Activated CD4-positive, CD25-positive, alpha-beta regulatory T cell treated with anti-CD3 and anti-CD28 coated beads, Interleukin-2, amount 50 U/mL, for 16 hours (primary cell): ENCODE data around the gene NPR1.
"Not testable (repeated sequence)": the region's sequence is repeated elsewhere in the genome, so short reads cannot be mapped to it uniquely, and the experiment has no call there.

Experiments
- DNase-seq: peaks from one replicate; pipeline ENCODE4 v3.0.0-alpha.2; 2020; ENCODE audit warnings: low read depth, low spot score

Gene NPR1

DNA sequence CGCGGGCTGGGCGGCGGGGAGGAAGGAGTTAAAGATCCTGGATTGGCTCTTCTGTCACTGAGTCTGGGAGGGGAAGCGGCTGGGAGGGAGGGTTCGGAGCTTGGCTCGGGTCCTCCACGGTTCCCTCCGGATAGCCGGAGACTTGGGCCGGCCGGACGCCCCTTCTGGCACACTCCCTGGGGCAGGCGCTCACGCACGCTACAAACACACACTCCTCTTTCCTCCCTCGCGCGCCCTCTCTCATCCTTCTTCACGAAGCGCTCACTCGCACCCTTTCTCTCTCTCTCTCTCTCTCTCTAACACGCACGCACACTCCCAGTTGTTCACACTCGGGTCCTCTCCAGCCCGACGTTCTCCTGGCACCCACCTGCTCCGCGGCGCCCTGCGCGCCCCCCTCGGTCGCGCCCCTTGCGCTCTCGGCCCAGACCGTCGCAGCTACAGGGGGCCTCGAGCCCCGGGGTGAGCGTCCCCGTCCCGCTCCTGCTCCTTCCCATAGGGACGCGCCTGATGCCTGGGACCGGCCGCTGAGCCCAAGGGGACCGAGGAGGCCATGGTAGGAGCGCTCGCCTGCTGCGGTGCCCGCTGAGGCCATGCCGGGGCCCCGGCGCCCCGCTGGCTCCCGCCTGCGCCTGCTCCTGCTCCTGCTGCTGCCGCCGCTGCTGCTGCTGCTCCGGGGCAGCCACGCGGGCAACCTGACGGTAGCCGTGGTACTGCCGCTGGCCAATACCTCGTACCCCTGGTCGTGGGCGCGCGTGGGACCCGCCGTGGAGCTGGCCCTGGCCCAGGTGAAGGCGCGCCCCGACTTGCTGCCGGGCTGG, at the start of gene NPR1:
NPR1 (plus strand) TSS at position 170 of the 818 bp plus-strand sequence; CDS start at position 591, 421 bp downstream.
- no peak for DNase-seq

GRCh38 chr1:153629343-153629665, 49.2 kb upstream of the NPR1 start:
- DNase-seq = no peak

- no peak for DNase-seq
Measured at GRCh38 chr1:153629971-153630370, 48.5 kb upstream of the NPR1 start.

GRCh38 chr1:153630384-153630783, 48.1 kb upstream of the NPR1 start:
- no peak for DNase-seq

GRCh38 chr1:153631047-153632022, 47.2 kb upstream of the NPR1 start:
- no peak for DNase-seq

- DNase-seq = no peak
Measured at GRCh38 chr1:153633161-153633753, 45.2 kb upstream of the NPR1 start.

DNA sequence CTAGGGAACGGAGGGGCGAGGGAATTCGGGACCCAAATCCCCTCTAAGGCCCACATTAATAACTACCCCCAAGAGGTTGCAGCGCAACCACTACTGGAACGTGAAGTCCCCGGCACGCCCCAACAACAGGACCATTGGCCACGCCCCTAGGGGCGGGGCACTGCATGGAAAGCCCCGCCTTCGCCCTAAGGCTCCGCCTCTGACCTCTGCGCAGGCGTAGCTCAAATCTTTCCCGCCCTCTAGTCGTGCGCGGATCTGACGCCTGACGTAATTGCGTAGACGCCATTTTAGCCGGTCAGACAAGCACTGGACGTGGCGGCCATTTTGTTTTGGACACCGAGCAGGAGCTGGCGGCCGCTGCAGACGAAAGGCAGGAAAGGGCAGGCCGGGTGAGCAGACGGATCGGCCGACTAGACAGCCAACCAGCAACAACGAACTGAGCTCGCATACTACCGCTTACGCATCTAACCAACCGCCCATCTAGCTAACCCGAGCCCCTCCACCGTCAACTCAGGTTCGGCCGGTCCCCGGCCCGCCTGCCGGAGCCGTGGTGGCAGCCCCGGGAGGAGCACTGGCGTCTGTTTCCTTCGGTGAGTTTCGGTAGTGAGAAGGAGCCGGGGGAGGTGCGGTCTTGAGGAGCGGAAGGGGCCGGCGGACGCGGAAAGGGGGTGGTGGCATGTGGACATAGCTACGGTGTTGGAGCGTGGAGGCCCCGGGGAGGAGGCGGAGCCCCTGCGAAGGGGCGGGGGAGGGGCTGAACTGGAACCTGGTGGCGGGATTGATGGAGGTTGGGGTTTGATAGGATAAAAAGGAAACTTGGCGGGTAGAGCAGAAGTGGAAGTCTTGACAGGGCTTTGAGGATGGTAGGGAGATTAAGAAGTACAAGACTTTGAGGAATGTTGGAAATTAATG, 44.5 kb upstream of the NPR1 start, which contains the start of gene CHTOP:
CHTOP (plus strand) TSS at position 313 of the 912 bp plus-strand sequence. CDS start 2,523 bp downstream, outside the sequence.
- DNase-seq = peak; percentile 97

DNA sequence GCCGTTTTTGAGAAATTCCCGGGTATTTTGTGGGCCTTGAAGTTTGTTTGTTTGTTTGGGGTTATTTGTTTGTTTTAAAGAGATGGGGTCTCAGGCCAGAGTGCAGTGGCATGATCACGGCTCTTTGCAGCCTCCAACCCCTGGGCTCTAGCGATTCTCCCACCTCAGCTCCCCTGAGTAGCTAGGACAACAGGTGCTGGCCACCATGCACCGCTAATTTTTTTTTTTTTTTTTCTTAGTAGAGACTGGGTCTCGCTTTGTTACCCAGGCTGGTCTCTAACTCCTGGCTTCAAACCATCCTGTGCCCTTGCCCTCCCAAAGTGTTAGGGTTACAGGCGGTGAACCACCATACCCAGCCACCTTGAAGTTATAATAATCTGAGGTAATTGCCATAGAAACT, 42.6 kb upstream of the NPR1 start:
- no peak for DNase-seq

DNA sequence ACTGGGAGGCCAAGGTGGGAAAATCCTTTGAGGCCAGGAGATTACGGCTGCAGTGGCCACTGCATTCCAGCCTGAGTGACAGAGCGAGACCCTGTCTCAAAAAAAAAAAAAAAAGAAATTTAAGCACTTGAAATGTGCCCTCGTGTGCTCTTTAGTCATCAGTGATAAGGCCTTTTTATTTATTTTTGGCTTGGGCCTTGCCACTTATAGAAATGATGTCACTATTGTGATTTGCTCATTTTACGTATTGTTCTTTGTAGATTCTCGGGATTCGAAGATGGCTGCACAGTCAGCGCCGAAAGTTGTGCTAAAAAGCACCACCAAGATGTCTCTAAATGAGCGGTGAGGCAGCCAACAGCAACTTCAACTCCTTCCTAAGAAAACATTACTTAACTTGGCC, 42.2 kb upstream of the NPR1 start:
- no peak for DNase-seq

DNA sequence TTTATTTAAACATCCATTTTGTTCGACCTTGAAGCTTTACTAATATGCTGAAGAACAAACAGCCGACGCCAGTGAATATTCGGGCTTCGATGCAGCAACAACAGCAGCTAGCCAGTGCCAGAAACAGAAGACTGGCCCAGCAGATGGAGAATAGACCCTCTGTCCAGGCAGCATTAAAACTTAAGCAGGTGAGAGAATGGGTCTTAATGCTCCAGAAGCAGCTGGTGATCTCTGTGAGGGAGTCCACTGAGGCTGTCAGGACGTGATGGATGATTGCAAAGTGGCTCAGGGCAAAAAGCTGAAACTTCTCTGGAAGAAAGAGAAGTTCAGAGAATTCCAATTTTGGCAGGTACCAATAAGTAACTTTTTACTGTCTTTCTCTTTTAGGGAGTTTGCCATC, 40.2 kb upstream of the NPR1 start:
- no peak for DNase-seq

DNA sequence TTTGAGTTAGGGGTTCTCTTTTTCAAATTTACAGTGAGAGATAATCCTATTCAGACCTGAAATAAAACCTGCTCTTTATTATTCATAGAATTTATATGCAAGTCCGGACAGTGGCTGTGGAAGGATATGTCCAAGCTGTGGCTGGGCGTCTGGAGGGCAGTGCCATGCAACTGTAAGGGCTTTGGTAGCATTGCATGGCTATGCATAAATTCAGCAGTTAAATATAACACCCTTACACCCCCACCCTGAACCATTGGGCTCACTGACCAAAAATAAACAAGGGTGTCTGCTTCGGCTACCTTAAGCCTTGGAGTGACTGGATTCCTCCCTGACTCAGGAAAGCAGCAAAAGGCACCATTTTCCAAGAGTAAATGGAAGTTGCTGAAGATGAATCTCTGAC, 39.2 kb upstream of the NPR1 start:
- DNase-seq = no peak

GRCh38 chr1:153640213-153640612, 38.3 kb upstream of the NPR1 start:
- not testable (repeated sequence) for DNase-seq

- no peak for DNase-seq
Measured at GRCh38 chr1:153640861-153641260, 37.6 kb upstream of the NPR1 start.

DNA sequence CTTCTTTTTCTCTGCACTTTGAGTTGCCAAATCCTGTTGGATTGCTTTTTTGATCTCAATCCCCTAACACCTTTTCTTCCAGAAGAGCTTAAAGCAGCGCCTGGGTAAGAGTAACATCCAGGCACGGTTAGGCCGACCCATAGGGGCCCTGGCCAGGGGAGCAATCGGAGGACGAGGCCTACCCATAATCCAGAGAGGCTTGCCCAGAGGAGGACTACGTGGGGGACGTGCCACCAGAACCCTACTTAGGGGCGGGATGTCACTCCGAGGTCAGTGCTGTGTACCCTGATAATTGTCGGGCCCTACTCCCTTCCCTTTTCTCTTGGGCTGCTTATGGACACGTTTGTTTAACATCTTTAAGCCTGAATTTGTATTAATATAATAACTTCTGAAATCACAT, 36.3 kb upstream of the NPR1 start:
- no peak for DNase-seq

GRCh38 chr1:153643100-153643499, 35.4 kb upstream of the NPR1 start:
- DNase-seq = no peak

DNA sequence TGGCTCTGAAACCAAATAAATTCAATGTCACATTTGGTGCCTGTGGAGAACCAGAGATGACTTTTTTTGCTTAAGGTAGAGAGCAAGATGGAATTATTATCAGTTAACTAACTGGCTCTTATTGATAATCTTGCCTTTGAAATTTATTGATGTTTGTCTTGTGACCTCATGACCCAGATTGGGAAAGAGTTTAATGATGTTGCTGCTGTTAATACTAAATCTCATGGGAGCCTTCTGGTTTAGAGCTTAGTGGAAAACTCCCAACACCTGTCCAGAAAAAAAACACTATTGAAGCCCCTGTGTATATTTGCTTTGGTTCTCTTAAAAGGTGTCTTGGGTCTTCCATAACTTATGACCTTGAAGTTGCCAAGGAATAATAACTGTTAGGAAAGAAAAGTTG, 34.7 kb upstream of the NPR1 start:
- DNase-seq = no peak

DNA sequence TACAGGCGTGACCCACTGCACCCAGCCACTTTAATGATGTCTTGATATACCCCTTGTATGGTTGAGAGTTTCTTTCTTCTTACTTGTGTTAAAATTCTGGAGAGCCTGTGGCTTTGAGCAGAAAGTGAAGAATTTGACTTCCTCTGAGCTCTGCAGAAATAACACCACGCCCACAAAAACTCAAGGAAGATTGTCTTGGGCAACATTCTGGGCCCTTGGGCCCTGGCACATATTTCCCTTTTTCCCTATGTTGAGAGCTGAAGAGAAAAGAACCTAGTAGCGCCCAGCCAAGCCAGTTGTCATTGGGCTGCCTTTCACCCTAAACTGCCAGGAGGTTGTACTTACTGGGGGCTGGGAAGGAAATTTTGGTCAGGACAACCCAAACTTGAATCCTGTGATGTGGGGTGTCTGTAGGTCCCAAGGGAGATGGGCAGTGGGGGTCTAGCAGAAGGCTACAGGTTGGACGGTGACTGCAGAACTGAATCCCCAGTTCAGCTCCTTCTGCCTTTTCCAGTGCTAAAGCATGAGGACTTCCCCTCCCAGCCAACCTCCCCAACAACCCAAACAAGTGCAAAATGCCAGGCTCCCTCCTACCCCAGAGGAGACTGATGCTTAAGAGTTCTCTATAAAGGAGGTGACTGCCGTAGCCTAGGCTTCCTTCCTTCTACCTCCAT, 31.7 kb upstream of the NPR1 start:
- DNase-seq = no peak

DNA sequence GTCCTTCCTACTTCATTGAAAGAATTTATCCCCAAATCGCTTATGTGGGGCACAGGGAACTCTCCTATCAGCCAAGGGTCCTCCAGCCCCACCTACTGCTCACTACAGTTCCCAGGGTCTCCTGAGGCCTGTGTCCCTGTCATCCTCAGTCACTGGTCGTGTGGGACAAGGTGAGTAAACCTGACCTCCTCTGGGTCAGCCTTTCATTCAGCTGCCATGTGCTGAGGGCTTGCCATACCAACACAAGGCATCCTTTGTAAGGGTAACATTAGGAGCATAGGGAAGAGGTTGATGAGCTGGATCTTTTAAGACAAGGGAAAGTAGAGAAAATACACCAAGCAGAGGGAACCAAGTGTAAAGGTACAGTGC, 31.2 kb upstream of the NPR1 start:
- DNase-seq = no peak

DNA sequence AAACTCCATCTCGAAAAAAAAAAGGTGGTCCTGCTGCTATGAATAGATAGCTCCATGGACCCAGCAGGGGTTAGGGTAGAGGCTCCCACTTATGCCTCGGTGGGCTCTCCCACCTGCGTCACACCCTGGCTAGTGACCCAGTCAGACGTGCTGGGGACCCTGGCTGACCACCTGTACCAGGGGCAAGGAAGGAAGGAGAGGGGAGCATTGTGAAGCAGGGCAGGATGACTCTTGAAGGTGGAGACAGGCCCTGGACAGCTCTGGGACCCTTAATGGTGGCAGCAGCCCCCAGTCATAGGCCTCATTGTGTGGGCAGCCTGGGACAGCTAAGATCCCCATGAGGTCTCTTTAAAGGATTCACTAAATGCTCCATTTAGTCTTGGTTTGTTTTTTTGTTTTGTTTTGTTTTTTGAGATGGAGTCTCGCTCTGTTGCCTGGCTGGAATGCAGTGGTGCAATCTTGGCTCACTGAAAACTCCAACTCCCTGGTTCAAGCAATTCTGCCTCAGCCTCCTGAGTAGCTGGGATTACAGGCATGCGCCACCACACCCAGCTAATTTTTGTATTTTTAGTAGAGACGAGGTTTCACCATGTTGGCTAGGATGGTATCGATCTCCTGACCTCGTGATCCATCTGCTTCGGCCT, 30.4 kb upstream of the NPR1 start:
- DNase-seq = no peak
